ENCODE measurements around the gene FCGR3B.
"Not testable (repeated sequence)": the region's sequence is repeated elsewhere in the genome, so short reads cannot be mapped to it uniquely, and the experiment has no call there.

The FCGR3B gene

GRCh38 chr1:161611866-161612321 is 19.1 kb downstream of the FCGR3B start:
- H3K27ac ChIP-seq = not testable (repeated sequence)

GRCh38 chr1:161610198-161610597 is 20.8 kb downstream of the FCGR3B start:
- H3K27me3 ChIP-seq (replicated peaks); DNase-seq; in situ Hi-C loops (cut with HindIII; ENCODE audit: low pct_ligation_motif_present, low sequenced_read_pairs); H3K36me3 ChIP-seq (replicated peaks); H3K4me3 ChIP-seq (ENCODE audit: low read depth, low read length); H3K27ac ChIP-seq: not testable (repeated sequence)

More at GRCh38 chr1:161611866-161612321, 19.1 kb downstream of the FCGR3B start:
- H3K4me3 ChIP-seq (ENCODE audit: low read depth, low read length) = peak overlapping the region; percentile 59
- H3K36me3 ChIP-seq (replicated peaks); in situ Hi-C loops (cut with HindIII; ENCODE audit: low pct_ligation_motif_present, low sequenced_read_pairs); H3K27me3 ChIP-seq (replicated peaks): not testable (repeated sequence)
- DNase-seq = peak; percentile 50

- in situ Hi-C loops (cut with HindIII; ENCODE audit: low pct_ligation_motif_present, low sequenced_read_pairs); H3K4me3 ChIP-seq (ENCODE audit: low read depth, low read length); H3K27me3 ChIP-seq (replicated peaks); H3K27ac ChIP-seq; H3K36me3 ChIP-seq (replicated peaks); DNase-seq: not testable (repeated sequence)
Observed at GRCh38 chr1:161606541-161607336, 24.2 kb downstream of the FCGR3B start.

- H3K36me3 ChIP-seq (replicated peaks); in situ Hi-C loops (cut with HindIII; ENCODE audit: low pct_ligation_motif_present, low sequenced_read_pairs); H3K27me3 ChIP-seq (replicated peaks); H3K27ac ChIP-seq: not testable (repeated sequence)
- H3K4me3 ChIP-seq (ENCODE audit: low read depth, low read length) = peak overlapping the region; percentile 44
- peak; percentile 57 for DNase-seq
Observed at GRCh38 chr1:161605762-161606540, 25.0 kb downstream of the FCGR3B start.

GRCh38 chr1:161605024-161605423 is 26.0 kb downstream of the FCGR3B start:
- in situ Hi-C loops (cut with HindIII; ENCODE audit: low pct_ligation_motif_present, low sequenced_read_pairs); H3K27ac ChIP-seq; H3K27me3 ChIP-seq (replicated peaks); H3K4me3 ChIP-seq (ENCODE audit: low read depth, low read length); H3K36me3 ChIP-seq (replicated peaks); DNase-seq: not testable (repeated sequence)

GRCh38 chr1:161597077-161597476 is 33.9 kb downstream of the FCGR3B start:
- H3K36me3 ChIP-seq (replicated peaks); in situ Hi-C loops (cut with HindIII; ENCODE audit: low pct_ligation_motif_present, low sequenced_read_pairs); DNase-seq; H3K27ac ChIP-seq; H3K27me3 ChIP-seq (replicated peaks); H3K4me3 ChIP-seq (ENCODE audit: low read depth, low read length): not testable (repeated sequence)

- H3K27ac ChIP-seq; DNase-seq; H3K27me3 ChIP-seq (replicated peaks); in situ Hi-C loops (cut with HindIII; ENCODE audit: low pct_ligation_motif_present, low sequenced_read_pairs); H3K36me3 ChIP-seq (replicated peaks); H3K4me3 ChIP-seq (ENCODE audit: low read depth, low read length): not testable (repeated sequence)
Observed at GRCh38 chr1:161595583-161595982, 35.4 kb downstream of the FCGR3B start.

GRCh38 chr1:161595173-161595572 is 35.8 kb downstream of the FCGR3B start:
- in situ Hi-C loops (cut with HindIII; ENCODE audit: low pct_ligation_motif_present, low sequenced_read_pairs); H3K27me3 ChIP-seq (replicated peaks); H3K36me3 ChIP-seq (replicated peaks); H3K4me3 ChIP-seq (ENCODE audit: low read depth, low read length); H3K27ac ChIP-seq; DNase-seq: not testable (repeated sequence)

- H3K27ac ChIP-seq; H3K27me3 ChIP-seq (replicated peaks); H3K36me3 ChIP-seq (replicated peaks); DNase-seq; H3K4me3 ChIP-seq (ENCODE audit: low read depth, low read length); in situ Hi-C loops (cut with HindIII; ENCODE audit: low pct_ligation_motif_present, low sequenced_read_pairs): not testable (repeated sequence)
Observed at GRCh38 chr1:161594269-161594984, 36.5 kb downstream of the FCGR3B start.

GRCh38 chr1:161593092-161593755 is 37.8 kb downstream of the FCGR3B start:
- DNase-seq; H3K36me3 ChIP-seq (replicated peaks); H3K27me3 ChIP-seq (replicated peaks); H3K27ac ChIP-seq; H3K4me3 ChIP-seq (ENCODE audit: low read depth, low read length); in situ Hi-C loops (cut with HindIII; ENCODE audit: low pct_ligation_motif_present, low sequenced_read_pairs): not testable (repeated sequence)

GRCh38 chr1:161592586-161592985 is 38.4 kb downstream of the FCGR3B start:
- H3K4me3 ChIP-seq (ENCODE audit: low read depth, low read length); H3K27ac ChIP-seq; DNase-seq; H3K27me3 ChIP-seq (replicated peaks); H3K36me3 ChIP-seq (replicated peaks); in situ Hi-C loops (cut with HindIII; ENCODE audit: low pct_ligation_motif_present, low sequenced_read_pairs): not testable (repeated sequence)

GRCh38 chr1:161589920-161590319 is 41.1 kb downstream of the FCGR3B start:
- DNase-seq; H3K4me3 ChIP-seq (ENCODE audit: low read depth, low read length); H3K27me3 ChIP-seq (replicated peaks); H3K27ac ChIP-seq; H3K36me3 ChIP-seq (replicated peaks); in situ Hi-C loops (cut with HindIII; ENCODE audit: low pct_ligation_motif_present, low sequenced_read_pairs): not testable (repeated sequence)

- DNase-seq; H3K4me3 ChIP-seq (ENCODE audit: low read depth, low read length); H3K27ac ChIP-seq; H3K36me3 ChIP-seq (replicated peaks); in situ Hi-C loops (cut with HindIII; ENCODE audit: low pct_ligation_motif_present, low sequenced_read_pairs); H3K27me3 ChIP-seq (replicated peaks): not testable (repeated sequence)
Observed at GRCh38 chr1:161589365-161589764, 41.6 kb downstream of the FCGR3B start.

GRCh38 chr1:161588596-161588995 is 42.4 kb downstream of the FCGR3B start:
- H3K27me3 ChIP-seq (replicated peaks); H3K27ac ChIP-seq; DNase-seq; in situ Hi-C loops (cut with HindIII; ENCODE audit: low pct_ligation_motif_present, low sequenced_read_pairs); H3K4me3 ChIP-seq (ENCODE audit: low read depth, low read length); H3K36me3 ChIP-seq (replicated peaks): not testable (repeated sequence)
